DMS153 (cell line): ENCODE results near the gene NUDT17.
A peak's percentile ranks its signal among the peaks of the same experiment; 100 is the strongest.

Source experiments
- DNase-seq: peaks from one replicate; lab custom pipeline; 2025; lab: John Stamatoyannopoulos, UW

The NUDT17 gene

DNA sequence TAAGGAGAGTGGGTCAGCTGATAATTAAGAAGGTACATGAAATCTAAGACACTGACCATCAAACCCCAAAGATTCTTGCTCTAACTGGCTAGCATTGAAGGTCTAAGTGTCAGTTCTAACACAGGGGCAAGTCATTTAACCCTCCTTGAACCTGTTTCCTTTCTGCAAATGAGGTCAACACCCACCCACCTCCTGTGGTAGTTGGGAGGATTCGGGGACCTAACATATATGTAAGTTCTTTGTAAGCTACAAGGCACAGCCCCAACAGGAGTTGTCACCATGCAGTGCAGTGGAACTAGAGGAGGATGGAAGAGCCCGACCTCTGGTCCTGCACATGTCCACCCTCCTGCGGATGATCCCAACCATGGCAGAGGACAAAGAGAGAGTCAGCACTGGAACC lies 2.4 kb downstream of the NUDT17 start:
- no peak for DNase-seq

DNA sequence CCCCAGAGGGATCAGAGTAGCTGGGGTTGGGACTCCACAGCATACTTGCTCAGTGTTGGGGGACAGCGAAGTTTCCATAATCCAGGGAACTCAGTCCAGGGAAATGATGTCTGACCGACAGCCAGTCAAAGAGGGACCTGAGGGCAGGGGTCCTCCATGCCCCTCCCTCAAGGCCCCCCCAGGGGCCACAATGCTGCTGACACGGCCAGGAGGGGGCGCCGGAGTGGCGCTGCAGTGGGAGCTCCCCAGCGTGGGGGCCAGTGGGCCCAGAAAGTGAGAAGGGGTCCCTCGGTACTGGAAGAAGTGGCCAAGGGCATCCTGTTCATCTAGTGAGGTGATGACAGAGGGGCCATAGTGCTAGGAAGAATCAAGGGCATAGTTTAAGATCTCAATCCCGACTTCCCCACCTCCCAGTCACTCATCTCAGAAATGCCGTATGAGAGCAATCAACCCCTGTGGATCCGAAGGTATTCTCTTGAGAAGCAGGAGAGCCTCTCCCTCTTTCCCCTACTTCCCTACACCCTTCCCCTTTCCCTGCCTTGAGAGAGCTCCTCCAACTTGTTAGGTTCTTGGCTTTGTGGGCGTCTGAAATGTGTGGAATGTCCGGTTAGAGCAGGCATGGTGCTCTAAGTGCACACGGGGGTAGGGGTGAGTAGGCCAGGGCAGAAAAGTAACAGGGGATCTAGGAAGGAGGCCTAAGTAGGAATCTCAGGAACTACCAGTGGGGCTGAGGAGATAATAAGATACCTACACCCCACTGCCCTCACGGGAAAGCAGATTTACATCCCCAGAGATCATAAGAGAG lies 4.1 kb downstream of the NUDT17 start:
- no peak for DNase-seq

DNA sequence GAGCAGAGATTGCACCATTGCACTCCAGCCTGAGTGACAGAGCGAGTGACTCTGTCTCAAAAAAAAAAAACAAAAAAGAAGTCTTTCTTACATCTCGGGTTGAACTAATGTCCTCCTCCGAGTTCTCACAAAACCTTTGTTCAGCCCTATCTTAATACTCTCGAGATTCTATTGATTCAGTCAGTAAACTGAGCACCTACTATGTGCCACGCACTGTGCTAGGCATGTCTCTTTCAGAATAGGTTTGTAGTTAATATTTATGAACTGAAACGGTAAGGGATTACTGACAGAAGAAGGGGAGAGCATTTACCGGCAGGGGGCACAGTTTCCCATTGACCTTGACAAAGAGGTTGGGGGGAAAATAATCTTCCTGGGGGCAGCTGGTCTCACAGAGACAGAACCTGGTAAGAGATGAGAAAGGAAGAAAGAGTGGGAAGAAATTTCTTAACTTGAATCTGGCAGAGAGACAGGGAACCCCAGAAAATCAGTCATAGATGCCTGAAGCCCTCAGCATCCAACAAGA lies 10.1 kb downstream of the NUDT17 start:
- no peak for DNase-seq

DNA sequence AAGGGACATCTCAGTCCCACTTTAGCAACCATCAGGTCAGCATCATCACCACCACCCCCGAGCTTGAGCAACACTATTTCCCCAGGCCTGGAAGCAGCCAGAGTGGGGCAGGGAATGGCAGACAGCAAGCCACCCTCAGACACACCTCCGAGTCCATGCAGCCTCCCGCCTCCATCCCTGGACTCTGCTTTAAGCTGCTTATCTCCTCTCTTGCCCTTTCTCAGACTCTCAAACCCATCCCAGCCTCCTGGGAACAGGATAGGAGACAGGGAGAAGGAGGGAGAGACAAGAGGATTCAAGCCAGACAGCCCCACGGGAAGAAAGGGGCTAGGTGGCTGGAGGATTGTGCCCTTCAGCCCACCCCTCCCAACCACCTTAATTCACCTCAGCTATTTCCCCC lies 11.7 kb downstream of the NUDT17 start:
- no peak for DNase-seq

DNA sequence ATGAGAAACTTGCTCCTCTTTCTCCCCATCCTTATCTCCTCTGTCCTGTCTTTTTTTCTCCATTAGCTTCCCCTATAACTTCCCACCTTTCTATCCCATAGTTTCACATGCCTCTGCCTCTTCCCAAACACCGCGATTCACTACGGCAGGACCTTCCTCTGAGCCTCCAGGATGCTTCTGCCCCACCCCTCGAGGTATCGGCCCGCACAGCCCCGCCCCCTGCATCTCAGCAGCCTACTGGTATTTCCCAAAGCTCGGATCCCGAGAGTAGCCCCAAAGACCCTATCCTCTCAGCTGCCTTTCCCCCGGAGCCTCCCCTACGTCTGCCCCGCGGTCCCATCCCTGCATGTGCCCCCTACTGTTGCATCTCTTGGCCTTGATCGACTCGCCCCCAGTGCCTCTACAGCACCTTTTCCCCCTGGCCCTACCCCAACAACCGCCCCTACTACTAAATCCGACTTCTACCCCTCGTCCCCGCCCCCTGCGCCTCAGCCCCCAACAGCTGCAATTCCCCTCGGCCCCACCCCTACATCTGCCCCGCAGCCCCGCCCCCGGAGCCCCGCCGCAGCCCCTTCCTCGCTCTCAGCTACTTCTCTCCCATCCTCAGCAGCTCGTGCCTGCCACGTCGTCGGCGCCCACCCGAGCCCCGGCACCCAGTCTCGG lies 12.9 kb downstream of the NUDT17 start:
- DNase-seq, result no peak

DNA sequence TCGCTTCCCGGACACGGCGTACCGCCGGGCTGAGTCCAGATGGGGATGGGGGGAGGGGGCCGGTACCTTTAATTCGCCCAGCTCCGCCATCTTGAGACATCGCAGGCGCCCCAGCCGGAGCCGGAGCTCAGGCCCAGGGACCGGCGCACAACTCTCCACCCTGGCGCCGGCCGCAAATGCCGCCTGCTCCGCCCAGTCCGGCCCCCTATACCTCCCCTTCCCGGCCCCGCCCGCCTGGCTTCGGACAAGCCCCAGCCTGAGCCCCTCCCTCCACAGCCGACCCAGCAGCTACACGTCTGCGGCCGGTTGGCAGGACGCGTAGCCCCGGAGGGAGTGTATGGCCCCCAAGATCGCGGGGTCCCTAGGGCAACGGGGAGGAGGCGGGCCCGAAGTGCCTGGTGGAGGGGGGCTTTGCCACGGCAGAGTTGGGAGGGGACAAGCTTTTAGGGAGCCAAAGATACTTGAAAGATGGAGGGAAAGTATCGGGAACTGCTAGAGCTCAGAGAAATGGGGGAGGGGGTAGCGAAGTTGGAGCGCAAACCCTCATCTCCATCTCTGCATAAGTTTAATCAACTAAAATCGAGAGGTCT lies 13.6 kb downstream of the NUDT17 start, which contains the start of gene PIAS3:
TSS of gene PIAS3 (minus strand) at position 181 of the 590 bp plus-strand sequence. CDS start at position 90, 91 bp downstream.
- DNase-seq, result peak; percentile 88

DNA sequence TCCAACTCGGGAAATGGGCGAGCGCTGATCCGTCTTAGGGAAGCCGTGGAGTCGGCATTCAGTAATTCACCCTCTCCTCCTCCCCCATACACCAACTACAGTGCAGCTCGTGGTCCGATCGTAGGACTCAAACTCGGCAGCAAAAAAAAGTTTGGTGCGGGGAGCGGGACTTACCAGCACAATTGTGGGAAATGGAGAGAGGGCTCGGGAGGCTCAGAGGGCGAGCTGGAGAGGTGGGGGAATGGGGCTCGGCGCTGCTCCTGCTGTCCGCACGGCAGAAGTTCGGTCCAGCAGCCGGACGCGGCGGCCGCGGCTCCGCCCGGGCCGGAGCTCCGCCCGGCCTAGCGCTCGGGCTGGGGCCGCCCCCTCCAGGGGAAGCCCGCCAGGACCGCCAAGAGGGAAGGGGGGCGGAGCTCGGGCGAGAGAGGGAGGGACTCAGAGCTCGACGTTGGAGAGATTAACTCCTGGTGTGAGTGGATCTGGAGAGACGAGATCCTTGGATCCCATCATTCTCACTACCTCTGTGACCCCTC lies 14.1 kb downstream of the NUDT17 start:
- peak; percentile 77 for DNase-seq

DNA sequence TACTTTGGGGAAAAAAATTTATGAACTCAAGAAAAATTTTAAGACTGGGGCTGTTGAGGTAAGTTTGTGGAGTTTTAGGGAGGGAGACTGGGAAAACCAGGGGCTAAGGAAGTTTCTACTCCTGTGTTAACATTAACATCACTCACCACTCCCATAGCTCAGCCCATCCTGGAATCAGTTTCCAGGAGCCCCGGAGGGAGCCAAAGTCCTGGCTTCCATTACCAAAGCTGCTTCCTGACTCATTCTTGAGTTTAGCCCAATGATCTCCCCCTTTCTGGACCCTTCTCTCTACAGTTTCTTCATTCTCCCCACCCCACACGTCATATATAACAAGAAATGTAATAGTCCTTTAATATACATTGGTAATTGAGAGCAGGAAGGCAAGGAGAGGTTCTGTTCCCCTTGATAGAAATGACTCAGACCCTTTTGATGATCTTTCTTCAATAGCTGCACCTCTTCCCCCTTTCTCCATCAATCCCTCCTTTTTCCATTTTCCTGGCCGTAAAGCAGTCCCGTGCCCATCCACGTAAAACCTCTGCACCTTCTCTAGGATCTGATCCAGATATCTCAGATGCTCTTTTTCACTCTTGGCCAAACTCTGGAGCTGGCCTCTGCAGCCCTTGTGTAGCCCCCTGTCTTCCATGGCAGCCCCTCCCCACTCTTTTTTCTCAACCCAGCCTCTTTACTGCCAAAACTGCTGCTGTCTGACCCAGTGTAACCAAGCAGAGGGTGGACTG lies 18.0 kb downstream of the NUDT17 start:
- no peak for DNase-seq

DNA sequence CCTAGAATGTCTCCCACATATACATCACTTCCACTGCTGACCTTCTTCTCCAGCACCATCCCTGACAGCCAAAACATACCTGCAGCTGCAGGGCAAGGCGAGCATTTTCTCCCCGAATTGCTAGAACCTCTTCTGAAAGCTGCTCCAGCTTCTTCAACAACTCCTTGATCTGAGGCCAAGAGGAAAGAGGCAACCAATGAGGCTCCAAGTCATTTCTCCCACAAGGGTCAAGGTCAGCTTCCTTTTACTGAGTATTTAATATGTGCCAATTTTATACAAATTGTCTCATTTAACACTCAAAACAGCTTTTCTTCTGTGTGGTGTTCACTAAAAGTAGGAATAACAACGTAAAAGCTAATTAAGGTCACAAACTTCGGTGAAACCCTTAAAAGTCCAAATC lies 22.8 kb downstream of the NUDT17 start:
- no peak for DNase-seq

DNA sequence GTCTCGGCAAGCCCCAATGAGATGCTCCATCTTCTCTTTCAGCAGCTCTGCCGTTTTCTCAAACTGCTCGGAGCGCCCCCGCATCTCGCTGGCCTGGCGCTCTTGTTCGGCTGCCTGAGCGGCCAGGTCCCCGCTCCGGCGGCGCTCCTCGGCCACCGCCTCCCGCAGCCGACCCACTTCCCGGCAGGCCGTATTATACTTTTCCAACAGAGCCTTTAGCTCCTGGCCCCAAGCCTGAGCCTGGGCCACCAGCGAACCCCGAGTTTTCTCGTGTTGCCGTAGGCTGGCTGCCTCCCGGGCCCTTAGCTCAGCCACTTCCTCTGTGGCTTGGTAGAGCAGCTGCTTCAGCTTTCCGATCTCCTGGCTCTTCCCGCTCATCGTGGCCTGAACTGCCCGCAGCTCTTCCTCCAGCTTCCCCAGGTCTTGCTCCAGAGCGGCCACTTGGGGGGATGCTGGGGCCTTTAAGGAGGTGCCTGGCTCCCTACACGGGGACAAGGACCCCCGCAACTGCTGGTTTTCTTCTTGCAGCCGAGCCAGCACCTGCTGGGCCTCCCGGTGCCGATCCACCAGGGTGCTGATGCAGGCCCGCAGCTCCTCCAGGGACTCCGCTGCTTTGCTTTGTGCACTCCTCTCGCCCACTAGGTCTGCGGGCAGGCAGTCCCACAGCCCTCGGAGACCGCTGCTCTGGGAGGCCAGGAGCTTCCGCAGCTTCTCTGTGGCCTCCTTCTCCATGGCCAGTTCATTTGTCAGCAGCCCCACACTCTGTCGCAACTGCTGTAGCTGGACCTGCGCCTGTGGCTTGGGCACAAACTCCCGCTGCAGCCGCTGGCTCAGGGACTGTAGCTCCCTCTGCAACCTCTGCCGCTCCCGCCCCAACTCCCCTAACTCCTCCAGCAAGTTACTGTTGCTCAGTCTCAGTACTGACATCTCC lies 26.8 kb downstream of the NUDT17 start:
- no peak for DNase-seq

DNA sequence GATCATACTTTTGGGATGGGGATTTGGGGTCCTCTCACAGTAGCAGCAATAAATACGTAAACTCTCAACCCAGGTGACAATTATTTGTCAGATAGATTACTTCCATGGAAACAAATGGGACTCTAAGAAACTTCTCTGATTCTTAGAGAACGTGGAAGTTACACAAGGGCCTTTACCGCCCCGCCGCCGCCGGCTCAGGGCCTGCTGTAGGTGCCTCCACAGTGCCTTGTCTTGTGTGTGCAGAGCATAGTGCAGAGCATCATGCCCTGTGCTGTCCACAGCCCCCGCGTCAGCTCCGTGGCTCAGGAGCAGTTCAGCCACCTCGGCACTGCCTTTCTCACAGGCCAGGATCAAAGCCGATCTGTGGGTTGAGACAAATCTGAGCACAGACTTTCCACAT lies 29.2 kb downstream of the NUDT17 start:
- DNase-seq, result no peak

DNA sequence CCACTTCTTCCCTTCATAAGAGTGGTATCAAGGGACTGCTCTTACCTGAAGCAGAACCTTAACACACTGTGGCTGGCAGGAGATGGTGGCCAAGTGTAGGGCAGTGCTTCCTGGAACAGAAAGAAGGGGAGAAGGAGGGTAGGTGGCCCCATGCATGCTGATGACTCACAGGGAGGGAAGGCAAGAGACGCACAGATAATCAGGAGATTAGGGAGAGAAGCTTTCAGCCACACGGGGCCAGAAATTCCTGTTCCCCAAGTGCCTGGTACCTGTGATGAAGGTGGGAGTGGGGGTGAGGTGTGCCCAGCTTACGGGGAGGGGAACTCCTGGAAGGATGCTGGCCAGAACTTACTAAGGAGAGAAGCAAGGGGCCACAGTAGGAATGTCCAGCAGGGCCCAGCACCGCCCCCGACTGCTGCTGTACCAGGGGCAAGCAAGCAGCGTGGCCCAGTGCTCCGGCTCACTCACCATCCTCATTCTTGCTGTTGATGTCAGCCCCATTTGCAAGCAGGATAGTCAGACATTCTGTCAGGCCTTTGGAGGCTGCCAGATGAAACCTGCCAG lies 32.6 kb downstream of the NUDT17 start:
- DNase-seq, result no peak

DNA sequence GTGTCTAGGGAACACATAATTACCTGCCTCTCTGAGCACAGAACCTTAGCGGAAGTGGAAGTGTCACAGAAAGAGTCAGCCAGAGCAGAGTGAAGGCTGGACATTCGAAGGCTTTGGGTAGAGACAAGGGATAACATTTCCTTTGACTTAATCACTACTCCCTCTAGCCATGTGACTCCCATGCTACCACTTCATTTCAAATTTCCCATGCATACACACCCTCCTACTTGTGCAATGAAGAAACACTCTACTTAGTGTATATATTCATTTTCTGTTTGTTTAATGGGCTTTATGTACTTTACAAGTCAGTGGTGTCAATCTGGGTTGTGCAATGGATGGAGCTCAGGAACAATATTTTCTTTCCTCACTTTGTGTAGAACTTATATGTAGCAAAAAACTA lies 33.3 kb downstream of the NUDT17 start:
- no peak for DNase-seq

DNA sequence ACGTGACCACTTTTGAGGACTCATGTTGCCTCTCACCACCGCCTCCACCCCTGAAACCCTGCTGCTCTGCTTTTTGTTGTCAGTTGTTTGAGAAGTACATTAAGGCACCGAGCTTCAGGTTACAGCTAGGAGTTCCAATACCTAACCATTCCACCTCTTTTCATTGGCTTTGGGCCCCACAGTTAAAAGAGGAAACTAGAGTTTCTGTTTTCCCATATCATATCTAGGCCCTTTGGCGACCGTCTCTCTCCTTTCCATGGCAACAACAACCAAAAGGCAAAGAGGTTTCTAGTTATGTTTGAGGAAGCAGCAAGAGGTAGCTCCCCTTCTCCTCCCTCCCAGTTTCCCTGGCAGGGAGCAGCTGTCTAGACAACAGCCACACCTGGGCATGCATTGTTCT lies 34.3 kb downstream of the NUDT17 start:
- DNase-seq, result peak; percentile 97

DNA sequence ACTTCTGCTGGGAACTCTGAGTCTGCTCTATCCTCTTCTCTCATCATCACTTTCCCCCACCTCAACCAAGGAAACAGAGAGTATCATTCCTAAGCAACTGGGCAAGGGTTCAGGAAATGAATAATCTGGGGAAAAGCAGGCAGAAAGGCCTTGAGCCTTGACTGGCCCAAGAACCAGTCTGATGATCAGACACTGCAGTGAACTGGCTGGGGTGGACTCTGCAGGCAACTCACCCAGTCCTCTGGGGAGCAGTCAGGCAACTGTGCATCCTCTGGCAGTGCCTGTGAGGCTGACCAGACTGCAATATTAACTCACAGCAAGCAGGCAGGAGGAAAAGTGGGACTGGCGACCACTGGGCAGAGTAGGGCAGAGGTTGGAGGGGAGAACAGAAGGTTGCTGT lies 39.2 kb downstream of the NUDT17 start:
- no peak for DNase-seq

DNA sequence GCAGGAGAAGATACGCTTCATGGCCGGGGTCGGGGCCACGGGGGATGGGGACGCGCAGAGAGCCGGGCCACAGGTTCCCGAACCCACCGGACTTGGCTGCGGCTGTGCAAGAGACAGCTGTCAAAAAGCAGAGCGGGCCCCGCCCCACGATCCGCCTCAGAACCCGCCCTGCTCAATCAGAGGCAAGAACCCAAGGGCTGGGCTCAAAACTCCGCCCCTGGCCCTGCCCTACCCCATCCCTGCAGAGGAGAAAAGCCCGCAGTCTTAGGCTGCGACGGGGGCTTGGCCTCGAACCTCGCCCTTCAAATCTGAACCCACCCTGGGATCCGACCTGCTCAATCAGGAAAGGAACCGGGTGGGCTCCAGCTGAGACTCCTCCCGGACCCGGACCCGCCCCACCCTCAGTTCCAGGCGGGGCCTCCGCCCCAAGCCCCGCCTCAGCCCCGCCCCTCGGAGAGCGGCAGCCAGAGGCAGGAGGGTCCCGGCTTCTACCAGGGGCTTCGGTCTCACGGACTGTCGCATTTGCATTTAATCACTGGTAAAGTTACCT lies 40.4 kb downstream of the NUDT17 start, which contains the start of gene ANKRD35:
TSS of gene ANKRD35 (minus strand) at position 129 of the 550 bp plus-strand sequence. CDS start at position 21, 108 bp downstream.
- DNase-seq, result peak; percentile 72

DNA sequence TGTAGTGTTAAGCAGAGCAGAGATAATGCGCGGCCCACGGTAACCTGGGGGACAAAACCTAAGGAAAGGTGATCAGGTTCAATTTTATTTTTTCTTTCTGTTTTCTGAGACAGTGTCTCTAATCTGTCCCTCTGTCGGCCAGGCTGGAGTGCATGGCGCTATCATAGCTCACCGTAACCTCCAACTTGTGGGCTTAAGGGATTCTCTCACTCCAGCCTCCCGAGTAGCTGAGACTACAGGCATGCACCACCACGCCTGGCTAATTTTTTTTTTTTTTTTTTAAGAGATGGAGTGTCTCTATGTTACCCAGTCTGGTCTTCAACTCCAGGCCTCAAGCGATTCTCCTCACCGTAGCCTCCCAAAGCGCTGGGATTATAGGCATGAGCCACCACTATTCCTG lies 41.0 kb downstream of the NUDT17 start:
- DNase-seq, result no peak

DNA sequence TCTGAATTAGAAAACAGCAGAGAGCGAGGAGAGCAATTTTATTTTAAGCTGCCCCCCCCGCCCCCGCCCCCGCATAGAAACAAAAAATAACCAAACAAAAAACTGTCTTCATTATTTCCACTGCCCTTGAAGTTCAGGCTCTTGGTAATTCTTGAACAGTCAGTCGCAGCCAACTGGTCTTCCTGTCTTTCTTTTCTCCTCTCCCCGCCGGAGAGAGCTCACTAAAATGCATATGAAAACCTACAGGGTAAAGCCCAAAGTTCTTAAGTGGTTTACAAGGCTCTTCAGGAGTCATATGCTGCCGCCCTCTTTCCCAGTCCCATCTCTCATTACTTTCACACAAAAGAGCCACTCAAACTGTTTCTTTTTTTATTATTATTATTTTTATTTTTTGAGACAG lies 41.4 kb downstream of the NUDT17 start:
- no peak for DNase-seq

DNA sequence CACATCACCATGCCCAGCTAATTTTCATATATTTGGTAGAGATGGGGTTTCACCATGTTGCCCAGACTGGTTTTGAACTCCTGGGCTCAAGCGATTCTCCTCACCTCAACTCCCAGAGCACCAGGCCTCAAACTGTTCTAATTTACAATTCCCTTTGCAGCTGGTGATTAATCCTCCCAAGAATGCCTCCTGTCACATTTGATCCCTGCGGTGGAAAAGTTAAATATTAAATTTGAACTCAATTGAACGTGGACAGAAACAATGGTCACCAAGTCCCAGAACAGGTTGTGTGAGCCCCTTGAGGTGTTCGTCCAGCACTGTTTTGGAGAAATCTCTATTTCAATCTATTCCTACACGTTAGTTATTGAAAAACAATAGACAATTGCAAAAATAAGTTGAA lies 42.2 kb downstream of the NUDT17 start:
- no peak for DNase-seq

DNA sequence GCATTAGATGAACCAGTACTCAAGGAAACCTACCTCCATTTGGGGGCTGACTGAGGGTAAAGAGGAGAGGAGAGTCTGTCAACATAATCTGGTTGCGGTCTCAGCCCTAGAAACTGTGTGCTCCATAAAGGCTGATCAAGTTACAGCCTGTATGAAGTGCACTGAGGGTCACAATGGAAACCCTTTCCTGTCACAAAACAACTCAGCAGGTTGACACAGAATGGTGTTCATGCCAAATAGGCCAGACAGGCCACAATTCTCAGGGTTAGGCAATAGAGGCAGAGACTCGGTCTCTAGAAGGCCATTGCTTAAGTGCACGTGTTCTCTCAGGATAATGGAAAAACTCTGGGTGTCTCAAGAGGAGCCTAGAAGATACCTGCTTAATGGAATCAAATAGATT lies 44.3 kb downstream of the NUDT17 start:
- peak; percentile 87 for DNase-seq
